Panc1 (cell line): ENCODE results near the gene SORL1. TPM values are rescaled to one million over a fixed set of nuclear protein-coding genes. Genes with fewer than 3 reads are reported as not detected.
"Not testable (repeated sequence)": the region's sequence is repeated elsewhere in the genome, so short reads cannot be mapped to it uniquely, and the experiment has no call there.

ENCODE experiments used
- ATAC-seq: fragments of 200-7000 bp; cut with Tn5 transposase; 2 replicates; pipeline ENCODE4 v1.9.1; 2020; ENCODE audit warnings: mild to moderate bottlenecking, moderate library complexity
- BruUV-seq: library from RNA; stranded (reverse); fragments of 400-500 nt; replicated peaks from 2 replicates; lab custom pipeline; 2021; lab: Mats Ljungman, UMichigan
- CTCF ChIA-PET: fragments of 300-600 bp; sonication (Branson Sonifier 250); formaldehyde crosslinking; loops from one replicate; lab custom pipeline; 2022; ENCODE audit warnings: antibody characterized with exemption; lab: Charles Lee
- POLR2A ChIA-PET: fragments of 300-600 bp; sonication (Branson Sonifier 250); formaldehyde crosslinking; loops from one replicate; lab custom pipeline; 2022; ENCODE audit warnings: antibody characterized with exemption; lab: Charles Lee
- DNase-seq: peaks from one replicate; pipeline ENCODE4 v3.0.0-alpha.2; 2010; ENCODE audit warnings: low read depth, low spot score
- H3K27ac ChIP-seq: 2 replicates; pipeline ENCODE4 v1.5.1; 2011; ENCODE audit warnings: mild to moderate bottlenecking, low read length, inconsistent platforms
- H3K27me3 ChIP-seq: fragments of 200-500 bp; sonication (Bioruptor generic); 2 replicates; pipeline ENCODE4 v1.6.0; 2014; ENCODE audit warnings: low read length, inconsistent platforms; ENCODE audit not compliant: control insufficient read depth, insufficient read depth
- H3K36me3 ChIP-seq: fragments of 200-500 bp; sonication (Bioruptor generic); 2 replicates; pipeline ENCODE4 v1.5.1; 2014; ENCODE audit warnings: inconsistent platforms, mild to moderate bottlenecking, low read length, moderate library complexity; ENCODE audit not compliant: control insufficient read depth, insufficient read depth
- H3K4me1 ChIP-seq: 2 replicates; pipeline ENCODE4 v1.5.1; 2011; ENCODE audit warnings: inconsistent platforms, mild to moderate bottlenecking, low read length, moderate library complexity; ENCODE audit not compliant: control insufficient read depth, insufficient read depth
- H3K4me3 ChIP-seq, 2 experiments: 2 replicates each; pipeline ENCODE4 v1.5.1; 2011 to 2012; ENCODE audit warnings: low read depth in 2 of 2, low read length in 2 of 2, mild to moderate bottlenecking in 2 of 2, inconsistent platforms in 1 of 2, moderate library complexity in 1 of 2
- H3K9me3 ChIP-seq: fragments of 200-500 bp; sonication (Bioruptor generic); 2 replicates; pipeline ENCODE4 v1.5.1; 2014; ENCODE audit warnings: low read depth, mild to moderate bottlenecking, inconsistent platforms, low read length, moderate library complexity; ENCODE audit not compliant: control insufficient read depth, insufficient read depth
- POLR2AphosphoS5 ChIP-seq: IDR thresholded peaks from 2 replicates; pipeline ENCODE4 v1.6.1; 2012; ENCODE audit warnings: mild to moderate bottlenecking, low read depth, low read length, moderate library complexity
- SIN3A ChIP-seq: IDR thresholded peaks from 2 replicates; pipeline ENCODE4 v1.6.1; 2012; ENCODE audit warnings: low read depth, mild to moderate bottlenecking, low read length, moderate library complexity, borderline replicate concordance; ENCODE audit not compliant: insufficient read depth
- TCF7L2 ChIP-seq: IDR thresholded peaks from 2 replicates; pipeline ENCODE4 v1.6.1; 2011; ENCODE audit warnings: mild to moderate bottlenecking, low read depth, low read length, inconsistent platforms
- in situ Hi-C: cut with HindIII; loops from 2 replicates; pipeline ENCODE4 v1.10.0; 2016; ENCODE audit warnings: low sequenced_read_pairs, low pct_unique_long_range_greater_than_20kb
- intact Hi-C: fragments of 100-400 bp; cut with micrococcal nuclease; formaldehyde crosslinking; loops from one replicate; pipeline ENCODE4 v1.10.0; 2022; ENCODE audit not compliant: unreplicated experiment
- total RNA-seq: library from RNA; stranded (reverse); gene quantifications from one replicate; pipeline ENCODE4 v1.2.1, GENCODE V29; 2021; ENCODE audit not compliant: unreplicated experiment
- TF ChIP-seq, protein P1 (sequence below): fragments of 450-650 bp; IDR thresholded peaks from 2 replicates; pipeline ENCODE4 v1.5.1; 2017; ENCODE audit warnings: mild to moderate bottlenecking
- TF ChIP-seq, protein P2 (sequence below), 2 experiments: IDR thresholded peaks; 2 replicates each; pipeline ENCODE4 v1.6.1; 2011 to 2012; ENCODE audit warnings: low read depth in 2 of 2, control low read depth in 1 of 2, low read length in 1 of 2, mild to moderate bottlenecking in 1 of 2, moderate library complexity in 1 of 2; ENCODE audit not compliant: insufficient read depth in 1 of 2

The SORL1 gene
- total RNA-seq, 1 experiment from 2014 or later = 36.3 TPM

DNA sequence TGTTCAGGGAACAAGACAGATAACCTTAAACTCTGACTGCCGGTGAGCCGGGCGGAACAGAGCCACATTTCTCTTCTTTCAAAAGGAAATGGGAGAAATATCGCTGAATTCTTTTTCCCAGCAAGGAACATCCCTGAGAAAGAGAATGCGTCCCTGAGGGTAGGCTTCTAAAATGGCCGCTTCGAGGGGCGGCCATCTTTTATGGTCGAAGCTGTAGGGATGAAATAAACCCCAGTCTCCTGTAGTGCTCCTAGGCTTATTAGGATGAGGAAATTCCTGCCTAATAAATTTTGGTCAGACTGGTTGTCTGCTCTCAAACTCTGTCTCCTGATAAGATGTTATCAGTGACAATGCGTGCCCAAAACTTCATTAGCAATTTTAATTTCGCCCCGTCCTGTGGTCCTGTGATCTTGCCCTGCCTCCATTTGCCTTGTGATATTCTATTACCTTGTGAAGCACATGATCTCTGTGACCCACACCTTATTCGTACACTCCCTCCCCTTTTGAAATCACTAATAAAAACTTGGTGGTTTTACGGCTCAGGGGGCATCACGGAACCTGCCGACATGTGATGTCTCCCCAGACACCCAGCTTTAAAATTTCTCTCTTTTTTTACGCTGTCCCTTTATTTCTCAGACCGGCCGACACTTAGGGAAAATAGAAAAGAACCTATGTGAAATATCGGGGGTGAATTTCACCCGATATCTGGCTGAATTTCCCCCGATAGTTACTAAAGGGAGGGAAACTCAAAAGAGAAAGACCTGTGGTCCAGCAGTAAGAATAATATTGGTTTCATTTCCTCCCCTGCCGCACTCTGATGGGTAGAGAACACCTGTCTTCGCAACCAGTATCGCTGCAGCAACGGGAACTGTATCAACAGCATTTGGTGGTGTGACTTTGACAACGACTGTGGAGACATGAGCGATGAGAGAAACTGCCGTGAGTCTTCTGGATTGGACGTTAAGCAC lies 117.5 kb downstream of the SORL1 start:
- H3K27me3 ChIP-seq, H3K4me3 ChIP-seq, ATAC-seq, BruUV-seq, intact Hi-C loops, H3K27ac ChIP-seq, DNase-seq, POLR2A ChIA-PET, H3K36me3 ChIP-seq, H3K9me3 ChIP-seq, H3K4me1 ChIP-seq, in situ Hi-C loops, CTCF ChIA-PET: not testable (repeated sequence)

DNA sequence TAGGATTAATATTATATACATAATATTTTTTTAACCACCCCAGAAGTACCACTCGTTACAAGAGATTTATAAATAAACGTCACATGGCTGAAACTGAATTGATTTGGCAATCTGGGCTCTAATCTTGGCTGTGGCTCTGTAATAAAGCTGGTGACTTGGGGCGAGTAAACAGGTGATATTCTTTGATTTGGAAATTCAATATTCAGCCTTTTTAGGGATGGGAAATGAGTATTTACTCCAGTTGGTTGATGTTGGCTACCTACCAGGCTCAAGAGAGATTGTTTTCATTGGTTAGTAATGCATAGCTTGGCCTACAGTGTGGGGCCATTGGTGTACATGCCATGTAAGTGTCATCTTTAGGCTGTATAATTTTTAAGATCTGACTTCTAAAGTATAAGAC lies 118.3 kb downstream of the SORL1 start:
- ChIA-PET CTCF (no interaction called here), POLR2A (no interaction called here)
- Histone ChIP-seq H3K36me3 (no peaks in the 10 kb centered on the region), H3K9me3 (no peaks in the 10 kb centered on the region), H3K4me1 (no peaks in the 10 kb centered on the region), H3K4me3 (no peak overlapping the region), H3K27ac (no peak overlapping the region), H3K27me3 (no peaks in the 10 kb centered on the region)
- TF ChIP-seq POLR2AphosphoS5 (no peak), SIN3A (no peak), TCF7L2 (no peak)
- TF ChIP-seq, protein P1, sequence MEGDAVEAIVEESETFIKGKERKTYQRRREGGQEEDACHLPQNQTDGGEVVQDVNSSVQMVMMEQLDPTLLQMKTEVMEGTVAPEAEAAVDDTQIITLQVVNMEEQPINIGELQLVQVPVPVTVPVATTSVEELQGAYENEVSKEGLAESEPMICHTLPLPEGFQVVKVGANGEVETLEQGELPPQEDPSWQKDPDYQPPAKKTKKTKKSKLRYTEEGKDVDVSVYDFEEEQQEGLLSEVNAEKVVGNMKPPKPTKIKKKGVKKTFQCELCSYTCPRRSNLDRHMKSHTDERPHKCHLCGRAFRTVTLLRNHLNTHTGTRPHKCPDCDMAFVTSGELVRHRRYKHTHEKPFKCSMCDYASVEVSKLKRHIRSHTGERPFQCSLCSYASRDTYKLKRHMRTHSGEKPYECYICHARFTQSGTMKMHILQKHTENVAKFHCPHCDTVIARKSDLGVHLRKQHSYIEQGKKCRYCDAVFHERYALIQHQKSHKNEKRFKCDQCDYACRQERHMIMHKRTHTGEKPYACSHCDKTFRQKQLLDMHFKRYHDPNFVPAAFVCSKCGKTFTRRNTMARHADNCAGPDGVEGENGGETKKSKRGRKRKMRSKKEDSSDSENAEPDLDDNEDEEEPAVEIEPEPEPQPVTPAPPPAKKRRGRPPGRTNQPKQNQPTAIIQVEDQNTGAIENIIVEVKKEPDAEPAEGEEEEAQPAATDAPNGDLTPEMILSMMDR = no peak
- TF ChIP-seq, protein P2, sequence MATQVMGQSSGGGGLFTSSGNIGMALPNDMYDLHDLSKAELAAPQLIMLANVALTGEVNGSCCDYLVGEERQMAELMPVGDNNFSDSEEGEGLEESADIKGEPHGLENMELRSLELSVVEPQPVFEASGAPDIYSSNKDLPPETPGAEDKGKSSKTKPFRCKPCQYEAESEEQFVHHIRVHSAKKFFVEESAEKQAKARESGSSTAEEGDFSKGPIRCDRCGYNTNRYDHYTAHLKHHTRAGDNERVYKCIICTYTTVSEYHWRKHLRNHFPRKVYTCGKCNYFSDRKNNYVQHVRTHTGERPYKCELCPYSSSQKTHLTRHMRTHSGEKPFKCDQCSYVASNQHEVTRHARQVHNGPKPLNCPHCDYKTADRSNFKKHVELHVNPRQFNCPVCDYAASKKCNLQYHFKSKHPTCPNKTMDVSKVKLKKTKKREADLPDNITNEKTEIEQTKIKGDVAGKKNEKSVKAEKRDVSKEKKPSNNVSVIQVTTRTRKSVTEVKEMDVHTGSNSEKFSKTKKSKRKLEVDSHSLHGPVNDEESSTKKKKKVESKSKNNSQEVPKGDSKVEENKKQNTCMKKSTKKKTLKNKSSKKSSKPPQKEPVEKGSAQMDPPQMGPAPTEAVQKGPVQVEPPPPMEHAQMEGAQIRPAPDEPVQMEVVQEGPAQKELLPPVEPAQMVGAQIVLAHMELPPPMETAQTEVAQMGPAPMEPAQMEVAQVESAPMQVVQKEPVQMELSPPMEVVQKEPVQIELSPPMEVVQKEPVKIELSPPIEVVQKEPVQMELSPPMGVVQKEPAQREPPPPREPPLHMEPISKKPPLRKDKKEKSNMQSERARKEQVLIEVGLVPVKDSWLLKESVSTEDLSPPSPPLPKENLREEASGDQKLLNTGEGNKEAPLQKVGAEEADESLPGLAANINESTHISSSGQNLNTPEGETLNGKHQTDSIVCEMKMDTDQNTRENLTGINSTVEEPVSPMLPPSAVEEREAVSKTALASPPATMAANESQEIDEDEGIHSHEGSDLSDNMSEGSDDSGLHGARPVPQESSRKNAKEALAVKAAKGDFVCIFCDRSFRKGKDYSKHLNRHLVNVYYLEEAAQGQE (IDR thresholded peaks at IDR 0.05; ENCODE audit: insufficient read depth in 1 of 2, low read depth in 2 of 2, low read length in 1 of 2) = no peak
- intact Hi-C loops (no loop called here), in situ Hi-C loops (no loop called here)
- no peak for DNase-seq
- BruUV-seq = no TSS peak
- ATAC-seq = no peak

DNA sequence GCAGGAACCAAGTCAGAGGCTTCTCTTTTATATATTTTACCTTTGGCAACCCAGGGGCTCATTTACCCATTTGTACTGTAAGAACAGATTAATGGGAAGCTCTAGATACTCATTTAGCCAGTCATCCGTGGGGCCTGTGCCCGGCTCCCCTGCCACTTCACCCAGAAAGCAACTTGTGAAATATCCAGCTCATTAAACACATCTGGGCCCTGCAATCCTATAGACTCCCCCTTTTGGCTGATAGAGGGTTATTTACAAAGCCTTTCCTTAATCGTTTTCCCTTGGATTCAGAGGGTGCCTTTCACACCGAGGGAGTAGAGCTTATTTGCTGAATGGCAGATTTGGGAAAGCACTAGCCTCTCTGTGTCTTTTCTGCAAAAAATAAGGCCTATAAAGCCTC lies 119.4 kb downstream of the SORL1 start:
- CTCF ChIA-PET = no interaction called here
- no peak for ATAC-seq

More for the DNA sequence above, 119.4 kb downstream of the SORL1 start:
- Histone ChIP-seq H3K9me3 (no peaks in the 10 kb centered on the region), H3K27me3 (no peaks in the 10 kb centered on the region), H3K4me3 (no peak overlapping the region), H3K4me1 (no peaks in the 10 kb centered on the region), H3K36me3 (no peaks in the 10 kb centered on the region), H3K27ac (no peak overlapping the region)
- no peak for DNase-seq
- TF ChIP-seq SIN3A = no peak
- no peak for TF ChIP-seq POLR2AphosphoS5
- TF ChIP-seq, protein P2 (IDR thresholded peaks at IDR 0.05; ENCODE audit: insufficient read depth in 1 of 2, low read depth in 2 of 2, low read length in 1 of 2) = no peak
- TF ChIP-seq, protein P1 = no peak
- TF ChIP-seq TCF7L2 = no peak
- BruUV-seq = no TSS peak
- in situ Hi-C loops (no loop called here), intact Hi-C loops (no loop called here)
- POLR2A ChIA-PET = no interaction called here
